IgD-negative memory B cell (primary cell): ENCODE measurements around the gene CDH6. TPM values are rescaled to one million over a fixed set of nuclear protein-coding genes. Genes with fewer than 3 reads are reported as not detected.
"Not testable (repeated sequence)": the region's sequence is repeated elsewhere in the genome, so short reads cannot be mapped to it uniquely, and the experiment has no call there.

ENCODE experiments used
- H3K27ac Mint-ChIP-seq, 3 donors: one replicate each; pipeline ENCODE4 v1.8.0; 2020 to 2022; ENCODE audit warnings: mild to moderate bottlenecking in 3 of 3, mixed read lengths in 3 of 3, moderate library complexity in 1 of 3
- H3K27me3 Mint-ChIP-seq: one replicate; pipeline ENCODE4 v1.8.0; 2021; ENCODE audit warnings: mixed read lengths
- H3K36me3 Mint-ChIP-seq: one replicate; pipeline ENCODE4 v1.8.0; 2020; ENCODE audit warnings: mild to moderate bottlenecking, mixed read lengths
- H3K4me1 Mint-ChIP-seq, 3 donors: one replicate each; pipeline ENCODE4 v1.8.0; 2020 to 2022; ENCODE audit warnings: mixed read lengths in 3 of 3, mild to moderate bottlenecking in 1 of 3
- H3K4me3 Mint-ChIP-seq, 4 donors: one replicate each; pipeline ENCODE4 v1.8.0; 2020 to 2022; ENCODE audit warnings: mild to moderate bottlenecking in 4 of 4, mixed read lengths in 4 of 4, moderate library complexity in 3 of 4
- H3K9me3 Mint-ChIP-seq, 3 donors: one replicate each; pipeline ENCODE4 v1.8.0; 2020 to 2021; ENCODE audit warnings: mixed read lengths in 3 of 3, mild to moderate bottlenecking in 1 of 3
- polyA plus RNA-seq: library from polyadenylated mRNA; unstranded; fragments of 300-500 nt; fragmentation: Illumina TruSeq; gene quantifications from one replicate; pipeline ENCODE4 v1.2.3, GENCODE V29; 2021

Gene CDH6
- polyA plus RNA-seq, 1 donor from 2014 or later = not detected

DNA sequence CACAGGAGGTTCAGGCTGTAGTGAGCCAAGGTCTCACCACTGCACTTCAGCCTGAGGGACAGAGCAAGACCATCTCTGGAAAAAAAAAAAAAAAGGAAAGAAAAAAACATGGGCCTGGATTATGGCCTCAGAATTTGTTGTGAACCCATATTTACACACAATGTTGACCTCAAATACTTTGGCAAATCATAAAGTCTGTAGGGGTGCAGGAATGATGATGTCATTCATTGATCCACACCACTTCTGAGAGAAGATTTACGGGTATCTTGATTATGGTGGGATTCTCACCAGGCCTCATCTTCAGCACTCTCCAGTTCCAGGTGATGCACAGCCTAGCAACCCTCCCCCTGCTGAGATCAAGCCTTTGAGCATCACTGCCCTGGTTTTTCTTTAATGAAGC lies 156.9 kb downstream of the CDH6 start:
- Mint-ChIP-seq H3K4me1 (no peaks in the 10 kb centered on the region), H3K27ac (no peak overlapping the region), H3K36me3 (no peaks in the 10 kb centered on the region), H3K4me3 (no peak overlapping the region), H3K9me3 (peaks cover 0 to 2% (median 0%) of the 10 kb centered on the region in 3 donors), H3K27me3 (peaks cover 1% of the 10 kb centered on the region)

DNA sequence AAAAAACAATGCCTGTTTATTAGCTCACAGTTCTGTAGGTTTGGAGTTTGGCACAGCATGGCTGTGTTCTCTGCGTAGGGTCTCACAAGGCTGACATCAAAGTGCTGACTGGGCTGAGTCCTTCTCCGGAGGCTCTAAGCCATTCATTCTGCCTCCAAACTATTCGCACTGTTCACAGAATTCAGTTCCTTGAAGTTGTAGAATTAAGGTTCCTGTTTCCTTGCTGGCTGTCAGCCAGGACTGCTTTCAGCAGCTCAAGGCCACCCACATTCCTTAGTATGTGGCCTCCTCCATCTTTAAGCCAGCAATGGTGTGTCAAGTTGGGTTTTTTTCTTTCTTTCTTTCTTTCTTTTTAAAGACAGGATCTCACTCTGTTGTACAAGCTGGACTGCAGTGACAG lies 161.9 kb downstream of the CDH6 start:
- Mint-ChIP-seq H3K36me3 (no peaks in the 10 kb centered on the region), H3K4me3 (no peak overlapping the region), H3K4me1 (no peaks in the 10 kb centered on the region), H3K9me3 (peaks cover 0 to 4% (median 3%) of the 10 kb centered on the region in 3 donors), H3K27me3 (no peaks in the 10 kb centered on the region), H3K27ac (no peak overlapping the region)

DNA sequence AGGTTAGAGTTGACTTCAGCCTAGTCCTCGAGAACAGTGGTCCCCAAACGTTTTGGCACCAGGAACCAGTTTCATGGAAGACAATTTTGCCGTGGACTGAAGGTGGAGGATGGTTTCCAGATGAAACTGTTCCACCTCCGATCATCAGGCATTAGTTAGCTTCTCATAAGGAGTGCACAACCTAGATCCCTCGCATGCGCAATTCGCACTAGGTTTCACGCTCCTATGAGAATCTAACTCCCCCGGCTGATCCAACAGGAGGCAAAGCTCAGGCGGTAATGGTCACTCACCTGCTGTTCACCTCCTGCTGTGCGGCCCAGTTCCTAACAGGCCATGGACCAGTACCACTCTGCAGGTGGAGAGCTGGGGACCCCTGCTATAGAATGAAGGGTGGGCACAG lies 163.6 kb downstream of the CDH6 start:
- Mint-ChIP-seq H3K27ac (no peak overlapping the region), H3K27me3 (no peaks in the 10 kb centered on the region), H3K4me3 (no peak overlapping the region), H3K4me1 (no peaks in the 10 kb centered on the region), H3K36me3 (no peaks in the 10 kb centered on the region), H3K9me3 (peaks cover 0 to 4% (median 3%) of the 10 kb centered on the region in 3 donors)

DNA sequence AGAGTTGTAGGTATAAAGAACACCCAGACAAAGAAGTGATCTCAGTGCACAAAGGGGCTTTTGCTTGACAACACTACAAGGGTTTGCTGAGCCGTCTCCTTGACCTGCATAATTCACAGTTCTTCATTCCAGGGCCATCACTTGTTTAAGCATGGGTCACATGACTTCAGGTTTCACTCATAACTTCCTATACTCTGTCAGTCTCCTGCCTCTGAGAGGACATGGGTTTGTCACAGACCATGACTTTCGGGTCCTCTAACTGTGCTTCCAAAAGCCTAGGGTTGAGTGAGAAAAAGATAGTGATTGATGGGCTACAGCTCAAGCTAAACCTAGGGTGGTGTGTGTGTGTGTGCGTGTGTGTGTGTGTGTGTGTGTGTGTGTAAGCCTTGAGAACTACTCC lies 166.4 kb downstream of the CDH6 start:
- Mint-ChIP-seq H3K9me3 (peaks cover 0 to 3% (median 3%) of the 10 kb centered on the region in 3 donors), H3K4me1 (no peaks in the 10 kb centered on the region), H3K27ac (no peak overlapping the region), H3K27me3 (peaks cover 3% of the 10 kb centered on the region), H3K4me3 (no peak overlapping the region), H3K36me3 (no peaks in the 10 kb centered on the region)

DNA sequence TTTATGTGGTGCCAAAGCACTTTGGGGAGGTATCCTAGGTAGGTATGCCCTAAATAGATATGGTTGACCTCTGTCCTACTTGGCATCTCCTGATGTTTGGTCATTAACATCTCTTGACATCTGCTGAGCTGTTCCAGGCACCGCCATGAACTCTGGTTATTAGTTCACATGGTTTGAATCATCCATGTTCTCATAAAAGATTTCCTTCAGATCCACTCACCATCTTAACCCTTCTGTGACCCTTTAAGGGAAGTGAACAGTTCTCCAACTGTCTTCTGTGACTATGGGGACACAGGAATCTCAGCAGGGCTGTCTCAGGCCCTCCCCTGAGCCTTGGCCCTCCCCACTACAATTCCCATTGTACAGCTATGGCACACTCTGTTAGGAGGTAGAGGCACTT lies 167.7 kb downstream of the CDH6 start:
- peaks cover 3% of the 10 kb centered on the region for H3K27me3 Mint-ChIP-seq
- no peaks in the 10 kb centered on the region for H3K36me3 Mint-ChIP-seq
- no peak overlapping the region for H3K27ac Mint-ChIP-seq
- H3K4me1 Mint-ChIP-seq = no peaks in the 10 kb centered on the region
- peaks cover 0 to 3% (median 3%) of the 10 kb centered on the region in 3 donors for H3K9me3 Mint-ChIP-seq
- H3K4me3 Mint-ChIP-seq = no peak overlapping the region

DNA sequence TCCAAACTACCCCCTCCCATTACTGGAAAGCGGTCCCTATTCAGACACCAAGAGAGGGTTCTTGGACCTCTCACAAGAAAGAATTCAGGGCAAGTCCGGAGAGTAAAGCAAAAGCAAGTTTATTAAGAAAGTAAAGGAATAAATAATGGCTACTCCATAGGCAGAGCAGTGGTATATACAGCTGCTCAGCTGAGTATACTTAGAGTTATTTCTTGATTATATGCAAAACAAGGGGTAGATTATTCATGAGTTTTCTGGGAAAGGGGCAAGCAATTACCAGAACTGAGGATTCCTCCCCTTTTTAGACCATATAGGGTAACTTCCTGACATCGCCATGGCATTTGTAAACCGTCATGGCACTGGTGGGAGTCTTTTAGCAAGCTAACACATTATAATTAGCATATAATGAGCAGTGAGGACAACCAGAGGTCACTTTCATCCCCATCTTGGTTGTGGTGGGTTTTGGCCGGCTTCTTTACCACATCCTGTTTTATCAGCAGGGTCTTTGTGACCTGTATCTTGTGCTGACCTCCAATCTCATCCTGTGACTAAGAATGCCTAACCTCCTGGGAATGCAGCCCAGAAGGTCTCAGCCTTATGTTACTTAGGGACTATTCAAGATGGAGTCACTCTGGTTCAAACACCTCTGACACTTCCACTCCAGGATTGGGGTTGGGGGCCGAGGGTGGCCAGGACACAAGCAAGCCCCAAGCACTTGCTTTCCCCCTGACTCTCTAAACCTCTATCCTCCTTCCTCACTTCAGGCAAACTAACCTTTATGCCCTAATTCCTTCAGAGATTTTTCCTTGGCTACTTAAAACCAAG lies 168.4 kb downstream of the CDH6 start:
- not testable (repeated sequence) for H3K4me3 Mint-ChIP-seq, H3K4me1 Mint-ChIP-seq, H3K9me3 Mint-ChIP-seq, H3K36me3 Mint-ChIP-seq, H3K27me3 Mint-ChIP-seq, H3K27ac Mint-ChIP-seq

- Mint-ChIP-seq H3K9me3 (peaks cover 0 to 3% (median 2%) of the 10 kb centered on the region in 3 donors), H3K4me3 (no peak overlapping the region), H3K27ac (no peak overlapping the region), H3K27me3 (peaks cover 4% of the 10 kb centered on the region), H3K36me3 (no peaks in the 10 kb centered on the region), H3K4me1 (no peaks in the 10 kb centered on the region)
Measured at GRCh38 chr5:31362529-31362900, 169.0 kb downstream of the CDH6 start.

DNA sequence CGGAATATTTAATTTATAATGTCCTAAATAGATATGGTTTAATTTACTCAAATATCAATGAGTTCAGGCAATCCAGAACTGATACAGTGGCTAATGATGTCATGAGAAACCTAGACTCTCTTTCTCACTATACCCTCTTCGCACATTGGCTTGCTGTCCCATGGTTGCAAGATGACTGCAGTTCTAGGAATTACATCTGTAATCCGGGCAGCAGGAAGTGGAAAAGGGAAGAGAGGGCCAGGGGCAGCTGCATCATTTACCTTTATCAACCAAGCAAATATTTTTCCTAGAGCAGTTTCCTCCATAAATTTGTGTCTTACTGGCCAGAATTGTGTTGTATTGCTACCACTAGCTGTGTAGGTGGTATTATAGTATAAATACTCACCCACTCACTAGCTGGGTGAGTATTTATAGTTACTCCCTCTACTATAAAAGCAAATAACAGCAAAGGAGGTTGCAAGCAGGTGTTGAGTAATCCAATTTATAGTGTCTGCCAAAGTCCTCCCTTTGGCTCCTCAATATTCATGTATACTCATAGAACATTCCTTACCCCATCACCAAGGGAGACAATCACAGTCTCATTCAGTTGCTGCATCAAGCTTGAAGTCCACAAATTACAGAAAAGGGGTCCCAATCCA lies 169.6 kb downstream of the CDH6 start:
- Mint-ChIP-seq H3K36me3 (no peaks in the 10 kb centered on the region), H3K4me1 (no peaks in the 10 kb centered on the region), H3K27ac (no peak overlapping the region), H3K4me3 (no peak overlapping the region), H3K27me3 (peaks cover 4% of the 10 kb centered on the region), H3K9me3 (no peaks in the 10 kb centered on the region)

- H3K4me1 Mint-ChIP-seq = no peaks in the 10 kb centered on the region
- peaks cover 7% of the 10 kb centered on the region for H3K27me3 Mint-ChIP-seq
- no peak overlapping the region for H3K27ac Mint-ChIP-seq
- no peaks in the 10 kb centered on the region for H3K36me3 Mint-ChIP-seq
- no peak overlapping the region for H3K4me3 Mint-ChIP-seq
- H3K9me3 Mint-ChIP-seq = peaks cover 0 to 4% (median 2%) of the 10 kb centered on the region in 3 donors
Measured at GRCh38 chr5:31364881-31365636, 171.6 kb downstream of the CDH6 start.

GRCh38 chr5:31365776-31366175 lies 172.3 kb downstream of the CDH6 start:
- no peaks in the 10 kb centered on the region for H3K4me1 Mint-ChIP-seq
- H3K27ac Mint-ChIP-seq = no peak overlapping the region
- peaks cover 1% of the 10 kb centered on the region for H3K36me3 Mint-ChIP-seq
- peaks cover 0 to 4% (median 2%) of the 10 kb centered on the region in 3 donors for H3K9me3 Mint-ChIP-seq
- H3K27me3 Mint-ChIP-seq = peaks cover 7% of the 10 kb centered on the region
- no peak overlapping the region for H3K4me3 Mint-ChIP-seq

DNA sequence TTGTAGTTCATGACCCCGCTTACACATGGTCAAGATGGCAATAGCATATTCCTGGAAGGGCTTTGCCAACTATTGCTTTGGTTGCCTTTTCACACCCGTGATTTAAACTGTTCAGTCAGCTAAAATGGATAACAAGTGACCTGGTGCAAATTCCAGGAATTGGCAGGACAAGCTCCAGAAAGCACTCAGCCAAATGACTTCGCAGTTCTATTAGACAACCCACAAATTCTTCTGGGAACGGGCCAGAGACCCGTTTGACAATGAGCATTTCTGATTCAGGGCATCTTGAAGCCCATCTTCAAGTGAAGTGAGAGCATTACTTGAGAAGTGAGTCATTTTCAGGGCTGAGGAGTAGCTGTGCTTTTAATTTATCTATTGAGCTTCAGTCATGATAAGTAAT lies 173.5 kb downstream of the CDH6 start:
- peaks cover 2% of the 10 kb centered on the region for H3K36me3 Mint-ChIP-seq
- H3K27me3 Mint-ChIP-seq = peaks cover 7% of the 10 kb centered on the region
- no peaks in the 10 kb centered on the region for H3K4me1 Mint-ChIP-seq
- H3K9me3 Mint-ChIP-seq = peaks cover 2 to 5% (median 4%) of the 10 kb centered on the region in 3 donors
- H3K27ac Mint-ChIP-seq = no peak overlapping the region
- H3K4me3 Mint-ChIP-seq = no peak overlapping the region

DNA sequence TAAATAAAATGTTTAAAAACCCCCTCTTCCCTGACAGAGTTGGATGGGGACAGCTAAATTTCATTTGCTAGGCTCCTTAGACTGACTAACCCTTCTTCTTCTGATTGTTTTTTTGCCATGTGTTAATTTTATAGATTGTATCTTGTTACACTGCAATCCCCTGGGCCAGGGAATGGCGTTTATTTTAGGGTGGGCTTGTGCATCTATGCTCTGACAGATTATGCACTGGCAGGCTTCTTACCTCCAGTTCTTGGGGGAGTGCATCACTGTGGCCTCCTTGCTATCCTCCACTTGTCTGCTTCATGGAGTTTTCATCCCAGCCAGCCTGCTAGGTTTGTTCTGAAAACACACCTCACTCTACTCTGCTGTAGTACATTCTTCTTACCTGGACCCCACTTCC lies 178.6 kb downstream of the CDH6 start:
- Mint-ChIP-seq H3K27me3 (peaks cover 7% of the 10 kb centered on the region), H3K36me3 (peaks cover 2% of the 10 kb centered on the region), H3K4me3 (no peak overlapping the region), H3K4me1 (no peaks in the 10 kb centered on the region), H3K9me3 (peaks cover 2 to 5% (median 4%) of the 10 kb centered on the region in 3 donors), H3K27ac (no peak overlapping the region)

DNA sequence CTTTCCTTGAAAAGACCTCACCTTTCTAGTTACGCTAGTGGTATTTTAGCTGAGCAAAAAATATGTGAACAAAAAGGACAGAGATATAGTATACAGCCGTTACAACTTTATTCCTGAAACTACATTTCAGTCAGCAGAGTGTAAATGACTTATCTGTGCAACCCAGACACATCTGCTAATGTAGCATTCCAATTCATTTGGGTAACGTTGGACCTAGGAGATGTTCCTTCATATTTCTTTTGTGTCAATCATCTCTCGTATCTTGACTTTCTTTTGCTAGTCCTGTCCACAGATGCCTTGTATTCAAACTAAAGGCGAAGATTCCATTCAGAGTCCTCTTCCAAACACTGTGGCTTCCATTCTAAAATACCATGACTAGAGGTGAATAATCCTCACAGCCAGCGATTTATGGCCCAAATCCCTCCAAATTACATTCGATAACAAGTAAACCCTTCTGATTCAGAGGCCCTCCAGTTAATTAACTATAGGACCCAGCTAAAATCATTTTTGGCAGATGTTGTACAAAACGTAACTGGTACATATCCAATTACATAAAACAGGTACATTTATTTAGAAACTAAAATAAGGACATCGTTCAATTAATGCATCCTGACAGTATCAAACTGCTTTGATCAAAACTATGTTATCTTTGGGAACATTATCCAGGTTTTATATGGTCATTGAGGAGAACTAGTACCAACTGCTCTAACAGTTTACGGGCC lies 182.7 kb downstream of the CDH6 start:
- peaks cover 5% of the 10 kb centered on the region for H3K27me3 Mint-ChIP-seq
- no peak overlapping the region for H3K27ac Mint-ChIP-seq
- H3K4me3 Mint-ChIP-seq = no peak overlapping the region
- H3K9me3 Mint-ChIP-seq = peaks cover 0 to 5% (median 0%) of the 10 kb centered on the region in 3 donors
- no peaks in the 10 kb centered on the region for H3K36me3 Mint-ChIP-seq
- H3K4me1 Mint-ChIP-seq = no peaks in the 10 kb centered on the region

DNA sequence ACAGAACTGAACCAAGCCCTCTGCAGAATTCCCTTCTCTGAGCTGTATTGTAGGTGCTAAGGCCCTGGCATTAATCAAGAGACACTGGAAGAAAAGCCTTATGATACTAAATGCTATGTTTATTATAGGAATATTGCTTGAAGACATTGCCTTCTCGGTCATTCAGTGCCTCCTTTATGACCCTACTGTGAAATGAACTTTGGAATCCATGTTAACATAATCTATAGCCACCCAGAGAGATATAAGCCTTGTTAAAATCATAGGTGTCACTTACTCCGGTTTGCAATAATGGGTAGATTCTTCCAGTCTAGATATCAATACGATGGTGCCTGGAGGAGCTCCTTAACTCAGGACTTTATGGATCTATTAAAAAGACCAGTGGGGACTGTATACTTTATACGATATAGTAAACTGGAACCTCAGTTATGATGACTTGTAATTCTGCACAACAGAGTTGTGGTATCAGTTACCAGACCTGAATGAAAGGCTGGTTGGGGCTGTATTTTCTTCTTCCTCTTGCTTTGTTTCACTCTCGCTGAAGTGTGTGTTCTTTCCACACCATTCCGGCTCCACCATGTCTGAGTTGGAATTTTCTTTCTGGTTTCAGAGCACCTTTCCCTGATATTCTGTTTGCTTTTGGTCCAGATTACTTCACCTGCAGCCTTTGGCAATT lies 183.9 kb downstream of the CDH6 start:
- Mint-ChIP-seq H3K4me1 (peaks cover 0 to 2% (median 1%) of the 10 kb centered on the region in 3 donors), H3K27ac (no peak overlapping the region), H3K27me3 (peaks cover 10% of the 10 kb centered on the region), H3K36me3 (no peaks in the 10 kb centered on the region), H3K9me3 (peaks cover 0 to 2% (median 0%) of the 10 kb centered on the region in 3 donors), H3K4me3 (no peak overlapping the region)
